Neural cell (in vitro differentiated cells): ENCODE results near the gene HELT. TPM values are rescaled to one million over a fixed set of nuclear protein-coding genes. Genes with fewer than 3 reads are reported as not detected.

Experiments
- H2AFZ ChIP-seq: fragments of 200-600, 300-800 bp; sonication (generic), shearing (Covaris generic); 2 replicates; pipeline ENCODE4 v1.6.0; 2014; ENCODE audit warnings: low read depth, mild to moderate bottlenecking, antibody characterized with exemption, low read length, moderate library complexity
- H3F3A ChIP-seq: fragments of 200-600 bp; shearing (Covaris generic); 2 replicates; pipeline ENCODE4 v1.6.1; 2016; ENCODE audit warnings: mild to moderate bottlenecking, moderate library complexity, mixed read lengths, antibody characterized with exemption, low read length; ENCODE audit not compliant: insufficient read depth, poor library complexity, severe bottlenecking
- H3K27ac ChIP-seq: fragments of 200-600, 300-800 bp; sonication (generic), shearing (Covaris generic); 2 replicates; pipeline ENCODE4 v1.5.1; 2014; ENCODE audit warnings: mild to moderate bottlenecking, low read length, moderate library complexity
- H3K27me3 ChIP-seq: fragments of 300-800, 200-600 bp; sonication (generic), shearing (Covaris generic); 2 replicates; pipeline ENCODE4 v1.6.0; 2014; ENCODE audit warnings: mild to moderate bottlenecking, low read depth, low read length, moderate library complexity; ENCODE audit not compliant: insufficient read depth
- H3K36me3 ChIP-seq: fragments of 300-800, 200-600 bp; sonication (generic), shearing (Covaris generic); 2 replicates; pipeline ENCODE4 v1.5.1; 2014; ENCODE audit warnings: mild to moderate bottlenecking, antibody characterized with exemption, low read length, moderate library complexity; ENCODE audit not compliant: insufficient read depth
- H3K4me2 ChIP-seq: fragments of 300-800, 200-600 bp; sonication (generic), shearing (Covaris generic); 2 replicates; pipeline ENCODE4 v1.6.0; 2014; ENCODE audit warnings: mild to moderate bottlenecking, low read length
- H3K4me3 ChIP-seq: fragments of 300-800, 200-600 bp; sonication (generic), shearing (Covaris generic); 2 replicates; pipeline ENCODE4 v1.5.1; 2014; ENCODE audit warnings: mild to moderate bottlenecking, low read length, moderate library complexity
- H3K79me2 ChIP-seq: fragments of 200-600 bp; shearing (Covaris generic); replicated peaks from 2 replicates; pipeline ENCODE4 v1.6.0; 2014; ENCODE audit warnings: mild to moderate bottlenecking, low read length, moderate library complexity; ENCODE audit not compliant: insufficient read depth
- H3K9ac ChIP-seq: fragments of 300-800, 200-600 bp; sonication (generic), shearing (Covaris generic); 2 replicates; pipeline ENCODE4 v1.6.1; 2016; ENCODE audit warnings: mild to moderate bottlenecking, low read length, mixed read lengths
- H3K9me2 ChIP-seq: fragments of 200-600 bp; shearing (Covaris generic); 2 replicates; pipeline ENCODE4 v1.6.1; 2016; ENCODE audit warnings: mild to moderate bottlenecking, low read length, mixed read lengths; ENCODE audit not compliant: insufficient read depth
- H3K9me3 ChIP-seq: fragments of 200-600, 300-800 bp; sonication (generic), shearing (Covaris generic); 2 replicates; pipeline ENCODE4 v1.6.1; 2016; ENCODE audit warnings: mild to moderate bottlenecking, mixed run types, low read length, moderate library complexity, mixed read lengths
- H4K20me1 ChIP-seq: fragments of 200-600 bp; shearing (Covaris generic); 2 replicates; pipeline ENCODE4 v1.6.1; 2016; ENCODE audit warnings: mild to moderate bottlenecking, mixed run types; ENCODE audit not compliant: insufficient read depth
- EP300 ChIP-seq: fragments of 450-650 bp; conservative IDR thresholded peaks from 2 replicates; pipeline ENCODE4 v1.6.1; 2014; ENCODE audit warnings: antibody characterized with exemption, mild to moderate bottlenecking, moderate library complexity; ENCODE audit not compliant: poor library complexity, severe bottlenecking
- EZH2 ChIP-seq: fragments of 200-600, 300-800 bp; shearing (Covaris generic), sonication (generic); IDR thresholded peaks from 2 replicates; pipeline ENCODE4 v1.6.1; 2014; ENCODE audit warnings: antibody characterized with exemption, low read length, borderline replicate concordance, mild to moderate bottlenecking; ENCODE audit not compliant: insufficient read depth, poor library complexity, severe bottlenecking
- MXI1 ChIP-seq: fragments of 450-650 bp; conservative IDR thresholded peaks from 2 replicates; pipeline ENCODE4 v1.6.1; 2014; ENCODE audit warnings: antibody characterized with exemption, mild to moderate bottlenecking; ENCODE audit not compliant: poor library complexity, severe bottlenecking
- POLR2AphosphoS5 ChIP-seq: IDR thresholded peaks from 2 replicates; pipeline ENCODE4 v1.6.1; 2012
- RAD21 ChIP-seq: fragments of 450-650 bp; conservative IDR thresholded peaks from 2 replicates; pipeline ENCODE4 v1.6.1; 2014; ENCODE audit warnings: antibody characterized with exemption, mild to moderate bottlenecking, moderate library complexity
- SMC3 ChIP-seq: fragments of 450-650 bp; conservative IDR thresholded peaks from 2 replicates; pipeline ENCODE4 v1.6.1; 2014; ENCODE audit warnings: antibody characterized with exemption, mild to moderate bottlenecking, moderate library complexity; ENCODE audit not compliant: poor library complexity
- polyA minus RNA-seq: library from RNA; depleted of rRNA, polyadenylated mRNA; stranded (reverse); fragments of >200 nt; gene quantifications from 2 replicates; pipeline ENCODE4 v1.2.3, GENCODE V29; 2014
- polyA plus RNA-seq: library from polyadenylated mRNA; depleted of rRNA; stranded (reverse); fragments of >200 nt; gene quantifications from 2 replicates; pipeline ENCODE4 v1.2.3, GENCODE V29; 2014
- TF ChIP-seq, protein P1 (sequence below): fragments of 450-650 bp; IDR thresholded peaks from 2 replicates; pipeline ENCODE4 v1.5.1; 2014; ENCODE audit warnings: antibody characterized with exemption, mild to moderate bottlenecking, moderate library complexity; ENCODE audit not compliant: poor library complexity, severe bottlenecking
- TF ChIP-seq, protein P2 (sequence below): IDR thresholded peaks from 2 replicates; pipeline ENCODE4 v1.6.1; 2012; ENCODE audit warnings: borderline replicate concordance

The HELT gene, protein sequence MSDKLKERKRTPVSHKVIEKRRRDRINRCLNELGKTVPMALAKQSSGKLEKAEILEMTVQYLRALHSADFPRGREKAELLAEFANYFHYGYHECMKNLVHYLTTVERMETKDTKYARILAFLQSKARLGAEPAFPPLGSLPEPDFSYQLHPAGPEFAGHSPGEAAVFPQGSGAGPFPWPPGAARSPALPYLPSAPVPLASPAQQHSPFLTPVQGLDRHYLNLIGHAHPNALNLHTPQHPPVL
- polyA plus RNA-seq: not detected in 2 replicates
- polyA minus RNA-seq: not detected in 2 replicates

DNA sequence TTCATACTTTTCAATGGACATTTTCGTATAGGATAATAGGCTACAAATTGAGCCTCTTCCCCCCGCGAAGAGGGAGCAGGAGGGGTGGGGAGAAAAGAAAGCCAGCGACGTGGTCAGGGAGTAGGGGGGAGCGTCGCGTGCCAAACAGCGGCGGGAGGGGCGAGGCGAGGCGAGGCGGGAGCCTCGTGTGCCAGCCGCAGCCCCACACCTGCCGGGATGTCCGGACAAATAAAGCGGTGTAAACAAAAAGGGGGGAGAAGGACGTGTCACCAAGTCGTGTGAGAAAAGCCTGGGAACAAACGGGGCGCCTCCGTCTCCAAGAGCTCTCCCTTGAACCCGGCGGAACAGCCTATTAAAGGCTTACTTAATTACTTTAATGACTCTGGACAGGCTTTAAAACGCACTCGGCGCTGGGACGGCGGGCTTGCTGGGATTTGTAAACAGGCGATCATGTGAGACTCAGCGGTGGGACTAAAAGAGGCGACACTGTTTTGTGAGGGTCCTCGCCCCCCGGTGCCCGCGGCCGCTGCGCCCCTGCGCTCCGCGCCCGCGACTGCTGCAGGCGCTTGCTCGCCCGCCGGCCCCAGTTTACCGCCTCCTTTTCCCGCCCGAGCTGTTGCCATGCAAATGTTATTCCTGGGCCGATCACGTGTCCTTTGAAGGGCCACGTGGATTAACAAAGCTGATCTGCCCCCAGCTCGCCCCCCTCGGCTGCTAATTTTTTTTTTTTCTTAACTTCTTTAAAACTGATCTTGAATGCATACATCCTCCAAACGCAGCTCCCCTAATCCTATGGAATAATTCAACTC lies at the start of gene HELT:
TSS of gene HELT (plus strand) at position 527 of the 809 bp plus-strand sequence. CDS start 439 bp downstream, outside the sequence.
- peaks cover 100% of the 10 kb centered on the region for H3K27me3 ChIP-seq
- H3K79me2 ChIP-seq: no peaks in the 10 kb centered on the region
- no peaks in the 10 kb centered on the region for H3K9me2 ChIP-seq
- TF ChIP-seq POLR2AphosphoS5: no peak
- TF ChIP-seq EZH2: peak; percentile 49
- no peak for TF ChIP-seq MXI1
- TF ChIP-seq, protein P1, sequence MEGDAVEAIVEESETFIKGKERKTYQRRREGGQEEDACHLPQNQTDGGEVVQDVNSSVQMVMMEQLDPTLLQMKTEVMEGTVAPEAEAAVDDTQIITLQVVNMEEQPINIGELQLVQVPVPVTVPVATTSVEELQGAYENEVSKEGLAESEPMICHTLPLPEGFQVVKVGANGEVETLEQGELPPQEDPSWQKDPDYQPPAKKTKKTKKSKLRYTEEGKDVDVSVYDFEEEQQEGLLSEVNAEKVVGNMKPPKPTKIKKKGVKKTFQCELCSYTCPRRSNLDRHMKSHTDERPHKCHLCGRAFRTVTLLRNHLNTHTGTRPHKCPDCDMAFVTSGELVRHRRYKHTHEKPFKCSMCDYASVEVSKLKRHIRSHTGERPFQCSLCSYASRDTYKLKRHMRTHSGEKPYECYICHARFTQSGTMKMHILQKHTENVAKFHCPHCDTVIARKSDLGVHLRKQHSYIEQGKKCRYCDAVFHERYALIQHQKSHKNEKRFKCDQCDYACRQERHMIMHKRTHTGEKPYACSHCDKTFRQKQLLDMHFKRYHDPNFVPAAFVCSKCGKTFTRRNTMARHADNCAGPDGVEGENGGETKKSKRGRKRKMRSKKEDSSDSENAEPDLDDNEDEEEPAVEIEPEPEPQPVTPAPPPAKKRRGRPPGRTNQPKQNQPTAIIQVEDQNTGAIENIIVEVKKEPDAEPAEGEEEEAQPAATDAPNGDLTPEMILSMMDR: no peak
- TF ChIP-seq SMC3: no peak
- TF ChIP-seq EP300: no peak
- no peak within 1 kb of the TSS for H3K27ac ChIP-seq
- no peak within 1 kb of the TSS for H2AFZ ChIP-seq
- H3K9ac ChIP-seq: no peak within 1 kb of the TSS
- no peaks in the 10 kb centered on the region for H3F3A ChIP-seq
- H3K9me3 ChIP-seq: no peaks in the 10 kb centered on the region
- H3K36me3 ChIP-seq: no peaks in the 10 kb centered on the region
- H3K4me2 ChIP-seq: no peak within 1 kb of the TSS
- peak within 1 kb of the TSS; percentile 60 for H3K4me3 ChIP-seq
- H4K20me1 ChIP-seq: no peaks in the 10 kb centered on the region

DNA sequence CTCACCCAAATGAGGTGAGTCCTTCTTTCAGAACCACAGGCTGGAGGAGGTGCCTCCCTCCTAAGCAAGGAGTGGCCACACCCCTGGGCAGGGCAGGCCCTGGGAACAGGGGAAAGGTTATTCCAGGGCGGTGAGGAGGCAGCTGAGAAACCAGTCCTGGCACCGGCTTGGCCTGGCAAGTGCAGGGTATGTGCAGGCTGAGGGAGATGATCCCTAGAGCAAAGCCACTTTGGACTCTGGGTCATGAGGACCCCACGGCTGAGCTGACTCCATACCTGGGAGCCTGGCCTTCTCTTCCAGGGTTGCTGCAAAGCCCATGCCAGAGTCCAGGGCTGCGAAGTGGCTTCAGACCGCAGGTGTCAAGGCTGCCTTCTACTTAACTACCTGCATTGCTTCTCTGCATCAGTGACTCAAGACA lies 49.5 kb upstream of the HELT start:
- no peaks in the 10 kb centered on the region for H3K79me2 ChIP-seq

More for the DNA sequence above, 49.5 kb upstream of the HELT start:
- no peaks in the 10 kb centered on the region for H3K9me3 ChIP-seq
- TF ChIP-seq RAD21 (no peak), MXI1 (no peak), SMC3 (no peak)
- TF ChIP-seq, protein P2, sequence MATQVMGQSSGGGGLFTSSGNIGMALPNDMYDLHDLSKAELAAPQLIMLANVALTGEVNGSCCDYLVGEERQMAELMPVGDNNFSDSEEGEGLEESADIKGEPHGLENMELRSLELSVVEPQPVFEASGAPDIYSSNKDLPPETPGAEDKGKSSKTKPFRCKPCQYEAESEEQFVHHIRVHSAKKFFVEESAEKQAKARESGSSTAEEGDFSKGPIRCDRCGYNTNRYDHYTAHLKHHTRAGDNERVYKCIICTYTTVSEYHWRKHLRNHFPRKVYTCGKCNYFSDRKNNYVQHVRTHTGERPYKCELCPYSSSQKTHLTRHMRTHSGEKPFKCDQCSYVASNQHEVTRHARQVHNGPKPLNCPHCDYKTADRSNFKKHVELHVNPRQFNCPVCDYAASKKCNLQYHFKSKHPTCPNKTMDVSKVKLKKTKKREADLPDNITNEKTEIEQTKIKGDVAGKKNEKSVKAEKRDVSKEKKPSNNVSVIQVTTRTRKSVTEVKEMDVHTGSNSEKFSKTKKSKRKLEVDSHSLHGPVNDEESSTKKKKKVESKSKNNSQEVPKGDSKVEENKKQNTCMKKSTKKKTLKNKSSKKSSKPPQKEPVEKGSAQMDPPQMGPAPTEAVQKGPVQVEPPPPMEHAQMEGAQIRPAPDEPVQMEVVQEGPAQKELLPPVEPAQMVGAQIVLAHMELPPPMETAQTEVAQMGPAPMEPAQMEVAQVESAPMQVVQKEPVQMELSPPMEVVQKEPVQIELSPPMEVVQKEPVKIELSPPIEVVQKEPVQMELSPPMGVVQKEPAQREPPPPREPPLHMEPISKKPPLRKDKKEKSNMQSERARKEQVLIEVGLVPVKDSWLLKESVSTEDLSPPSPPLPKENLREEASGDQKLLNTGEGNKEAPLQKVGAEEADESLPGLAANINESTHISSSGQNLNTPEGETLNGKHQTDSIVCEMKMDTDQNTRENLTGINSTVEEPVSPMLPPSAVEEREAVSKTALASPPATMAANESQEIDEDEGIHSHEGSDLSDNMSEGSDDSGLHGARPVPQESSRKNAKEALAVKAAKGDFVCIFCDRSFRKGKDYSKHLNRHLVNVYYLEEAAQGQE: no peak
- H3K27ac ChIP-seq: no peak overlapping the region
- no peaks in the 10 kb centered on the region for H4K20me1 ChIP-seq
- no peaks in the 10 kb centered on the region for H3K36me3 ChIP-seq
- no peaks in the 10 kb centered on the region for H3F3A ChIP-seq
- no peak overlapping the region for H3K4me3 ChIP-seq
- H3K9me2 ChIP-seq: no peaks in the 10 kb centered on the region
- no peak overlapping the region for H2AFZ ChIP-seq
- no peak overlapping the region for H3K9ac ChIP-seq
- H3K4me2 ChIP-seq: no peak overlapping the region
- no peaks in the 10 kb centered on the region for H3K27me3 ChIP-seq
